ENCODE results near the gene DBNL.
"Not testable (repeated sequence)": the region's sequence is repeated elsewhere in the genome, so short reads cannot be mapped to it uniquely, and the experiment has no call there.

DBNL gene

DNA sequence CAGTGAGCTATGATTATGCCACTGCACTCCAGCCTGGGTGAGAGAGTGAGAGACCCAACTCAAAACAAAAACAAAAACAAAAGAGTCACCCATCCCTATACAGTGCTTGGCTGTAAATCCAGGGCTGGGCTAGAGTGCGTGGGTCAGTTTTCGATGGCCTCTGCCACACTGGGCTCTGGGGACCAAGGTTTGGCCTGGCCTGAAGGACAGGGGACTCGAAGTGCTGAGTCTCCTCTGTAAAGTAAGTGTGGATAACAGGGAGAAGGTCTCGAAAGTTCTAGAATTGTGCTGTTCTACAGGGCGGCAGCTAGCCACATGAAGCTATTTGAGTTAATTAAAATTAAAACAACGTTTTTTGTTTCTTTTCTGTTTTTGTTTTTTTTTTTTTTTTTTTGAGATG, 12.5 kb upstream of the DBNL start:
- H3K27ac ChIP-seq (ENCODE audit: low read depth, low read length); H3K9me3 ChIP-seq (ENCODE audit: control insufficient read depth, insufficient read depth, low read length); H3K4me1 ChIP-seq (ENCODE audit: control insufficient read depth, low read length); H3F3A ChIP-seq (ENCODE audit: control insufficient read depth, insufficient read depth); H3K9me2 ChIP-seq (replicated peaks; ENCODE audit: control insufficient read depth, low read length); H4K20me1 ChIP-seq (ENCODE audit: control insufficient read depth, insufficient read depth, low read depth, low read length); H3K79me2 ChIP-seq (ENCODE audit: control insufficient read depth, low read length); H3K36me3 ChIP-seq (ENCODE audit: control insufficient read depth, low read length); H3K4me2 ChIP-seq (ENCODE audit: low read length); H3K27me3 ChIP-seq (ENCODE audit: control insufficient read depth, low read length); H3K4me3 ChIP-seq (ENCODE audit: low read length): not testable (repeated sequence)

DNA sequence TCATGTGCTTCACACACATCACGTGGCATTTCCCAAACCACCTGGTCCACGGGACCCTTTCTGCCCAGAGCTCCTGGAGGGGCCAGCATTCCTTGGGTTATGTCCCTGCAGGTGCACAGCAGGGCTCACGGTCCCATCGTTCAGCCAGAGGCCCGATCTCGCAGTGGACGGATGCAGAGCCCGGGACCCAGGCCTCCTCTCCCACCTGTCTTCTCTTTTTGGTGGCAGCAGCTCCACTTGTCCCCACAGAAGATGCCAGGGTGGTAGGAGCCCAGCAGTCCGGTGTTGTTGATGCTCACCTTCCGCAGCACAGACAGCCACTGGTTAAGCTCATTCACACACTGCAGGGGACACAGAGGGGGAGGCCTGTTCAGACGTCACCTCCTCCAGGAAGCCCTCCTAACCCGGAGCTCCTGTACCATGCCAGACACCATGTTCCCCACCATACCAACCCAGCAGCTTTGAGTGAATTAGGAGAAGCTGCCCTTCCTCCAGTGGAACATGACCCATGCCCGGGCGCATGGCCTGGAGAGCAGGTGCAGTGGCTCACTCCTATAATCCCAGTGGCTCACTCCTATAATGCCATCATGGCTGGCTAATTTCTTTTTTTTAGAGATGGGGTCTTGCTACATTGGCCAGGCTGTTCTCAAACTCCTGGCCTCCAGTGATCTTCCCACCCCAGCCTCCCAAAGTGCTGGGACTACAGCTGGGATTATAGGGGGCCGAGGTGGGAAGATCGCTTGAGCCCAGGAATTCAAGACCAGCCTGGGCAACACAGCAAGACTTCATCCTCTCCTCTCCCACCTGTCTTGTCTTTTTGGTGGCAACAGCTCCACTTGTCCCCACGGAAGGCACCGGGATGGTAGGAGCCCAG, 10.3 kb upstream of the DBNL start:
- H3K4me2 ChIP-seq (ENCODE audit: low read length); H3K36me3 ChIP-seq (ENCODE audit: control insufficient read depth, low read length); H3K4me1 ChIP-seq (ENCODE audit: control insufficient read depth, low read length); H3F3A ChIP-seq (ENCODE audit: control insufficient read depth, insufficient read depth); H3K27ac ChIP-seq (ENCODE audit: low read depth, low read length); H3K4me3 ChIP-seq (ENCODE audit: low read length); H3K9me3 ChIP-seq (ENCODE audit: control insufficient read depth, insufficient read depth, low read length); H4K20me1 ChIP-seq (ENCODE audit: control insufficient read depth, insufficient read depth, low read depth, low read length); H3K27me3 ChIP-seq (ENCODE audit: control insufficient read depth, low read length); H3K9me2 ChIP-seq (replicated peaks; ENCODE audit: control insufficient read depth, low read length); H3K79me2 ChIP-seq (ENCODE audit: control insufficient read depth, low read length): not testable (repeated sequence)

DNA sequence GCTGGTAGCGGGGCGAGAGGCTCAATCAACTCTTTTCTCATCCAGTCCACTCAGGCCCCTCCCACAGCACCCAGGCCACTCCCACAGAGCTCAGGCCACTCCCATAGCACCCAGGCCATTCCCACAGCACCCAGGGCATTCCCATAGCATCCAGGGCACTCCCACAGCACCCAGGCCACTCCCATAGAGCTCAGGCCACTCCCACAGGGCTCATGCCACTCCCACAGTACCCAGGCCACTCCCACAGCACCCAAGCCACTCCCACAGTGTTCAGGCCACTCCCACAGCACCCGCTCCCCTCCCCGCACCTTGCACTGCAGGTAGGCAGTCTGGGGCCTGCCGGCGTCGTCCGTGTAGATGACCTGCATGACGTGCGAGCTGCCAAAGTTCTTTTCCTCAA, 8.1 kb upstream of the DBNL start:
- H3K27me3 ChIP-seq (ENCODE audit: control insufficient read depth, low read length); H3K4me3 ChIP-seq (ENCODE audit: low read length); H3K36me3 ChIP-seq (ENCODE audit: control insufficient read depth, low read length); H3K4me2 ChIP-seq (ENCODE audit: low read length); H3K9me3 ChIP-seq (ENCODE audit: control insufficient read depth, insufficient read depth, low read length); H3K27ac ChIP-seq (ENCODE audit: low read depth, low read length); H3K9me2 ChIP-seq (replicated peaks; ENCODE audit: control insufficient read depth, low read length); H3K79me2 ChIP-seq (ENCODE audit: control insufficient read depth, low read length); H3F3A ChIP-seq (ENCODE audit: control insufficient read depth, insufficient read depth); H4K20me1 ChIP-seq (ENCODE audit: control insufficient read depth, insufficient read depth, low read depth, low read length): not testable (repeated sequence)
- peaks cover 18% of the 10 kb centered on the region for H3K4me1 ChIP-seq (ENCODE audit: control insufficient read depth, low read length)

- not testable (repeated sequence) for H3K9me3 ChIP-seq (ENCODE audit: control insufficient read depth, insufficient read depth, low read length); H3K4me3 ChIP-seq (ENCODE audit: low read length); H3K4me2 ChIP-seq (ENCODE audit: low read length); H3K36me3 ChIP-seq (ENCODE audit: control insufficient read depth, low read length); H3F3A ChIP-seq (ENCODE audit: control insufficient read depth, insufficient read depth); H4K20me1 ChIP-seq (ENCODE audit: control insufficient read depth, insufficient read depth, low read depth, low read length); H3K27me3 ChIP-seq (ENCODE audit: control insufficient read depth, low read length); H3K27ac ChIP-seq (ENCODE audit: low read depth, low read length); H3K79me2 ChIP-seq (ENCODE audit: control insufficient read depth, low read length); H3K9me2 ChIP-seq (replicated peaks; ENCODE audit: control insufficient read depth, low read length)
- H3K4me1 ChIP-seq (ENCODE audit: control insufficient read depth, low read length), result peaks cover 18% of the 10 kb centered on the region
Measured at GRCh38 chr7:44037951-44038350, 6.6 kb upstream of the DBNL start.

- not testable (repeated sequence) for H4K20me1 ChIP-seq (ENCODE audit: control insufficient read depth, insufficient read depth, low read depth, low read length); H3K36me3 ChIP-seq (ENCODE audit: control insufficient read depth, low read length); H3K4me2 ChIP-seq (ENCODE audit: low read length); H3K9me2 ChIP-seq (replicated peaks; ENCODE audit: control insufficient read depth, low read length); H3K79me2 ChIP-seq (ENCODE audit: control insufficient read depth, low read length); H3K9me3 ChIP-seq (ENCODE audit: control insufficient read depth, insufficient read depth, low read length); H3K27ac ChIP-seq (ENCODE audit: low read depth, low read length); H3K4me3 ChIP-seq (ENCODE audit: low read length); H3K27me3 ChIP-seq (ENCODE audit: control insufficient read depth, low read length)
- Histone ChIP-seq H3F3A (ENCODE audit: control insufficient read depth, insufficient read depth) (peaks cover 10% of the 10 kb centered on the region), H3K4me1 (ENCODE audit: control insufficient read depth, low read length) (peaks cover 19% of the 10 kb centered on the region)
Measured at GRCh38 chr7:44038553-44038952, 5.9 kb upstream of the DBNL start.

DNA sequence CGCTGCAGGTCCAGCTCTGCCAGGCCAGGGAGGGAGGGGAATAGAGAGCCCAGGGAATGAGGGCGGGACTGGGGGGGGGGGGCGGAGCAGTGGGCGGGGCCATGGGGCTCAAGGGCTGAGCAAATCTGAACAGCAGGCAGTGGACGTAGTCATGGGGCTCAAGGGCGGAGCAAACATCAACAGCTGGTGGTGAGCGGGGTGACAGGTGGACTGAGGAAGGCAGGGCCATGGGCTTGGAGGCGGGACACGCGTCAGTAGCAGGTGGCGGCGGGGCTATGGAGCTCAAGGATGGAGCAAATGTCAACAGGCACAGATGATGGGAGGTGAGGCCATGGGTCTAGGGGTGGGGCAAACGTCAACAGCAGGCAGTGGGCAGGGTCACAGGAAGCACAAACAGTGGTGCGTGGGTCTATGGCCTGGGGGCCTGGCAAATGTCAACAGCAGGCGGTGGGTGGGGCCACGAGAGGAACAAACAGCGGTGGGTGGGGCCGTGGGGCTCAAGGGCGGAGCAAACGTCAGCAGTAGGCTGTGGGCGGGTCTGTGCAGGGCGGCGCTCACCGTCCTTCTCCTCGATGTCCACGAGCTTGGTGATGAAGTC, 5.4 kb upstream of the DBNL start:
- H3K27ac ChIP-seq (ENCODE audit: low read depth, low read length); H3K9me3 ChIP-seq (ENCODE audit: control insufficient read depth, insufficient read depth, low read length); H3K9me2 ChIP-seq (replicated peaks; ENCODE audit: control insufficient read depth, low read length); H3K27me3 ChIP-seq (ENCODE audit: control insufficient read depth, low read length); H4K20me1 ChIP-seq (ENCODE audit: control insufficient read depth, insufficient read depth, low read depth, low read length); H3K36me3 ChIP-seq (ENCODE audit: control insufficient read depth, low read length); H3K79me2 ChIP-seq (ENCODE audit: control insufficient read depth, low read length): not testable (repeated sequence)
- peaks cover 16% of the 10 kb centered on the region for H3F3A ChIP-seq (ENCODE audit: control insufficient read depth, insufficient read depth)
- H3K4me1 ChIP-seq (ENCODE audit: control insufficient read depth, low read length), result peaks cover 24% of the 10 kb centered on the region
- H3K4me2 ChIP-seq (ENCODE audit: low read length), result peak overlapping the region; percentile 68
- peak overlapping the region; percentile 57 for H3K4me3 ChIP-seq (ENCODE audit: low read length)

- not testable (repeated sequence) for H4K20me1 ChIP-seq (ENCODE audit: control insufficient read depth, insufficient read depth, low read depth, low read length); H3K27me3 ChIP-seq (ENCODE audit: control insufficient read depth, low read length); H3K36me3 ChIP-seq (ENCODE audit: control insufficient read depth, low read length); H3K27ac ChIP-seq (ENCODE audit: low read depth, low read length); H3K9me2 ChIP-seq (replicated peaks; ENCODE audit: control insufficient read depth, low read length); H3K9me3 ChIP-seq (ENCODE audit: control insufficient read depth, insufficient read depth, low read length)
- H3K4me3 ChIP-seq (ENCODE audit: low read length), result peak overlapping the region; percentile 75
- peak overlapping the region; percentile 92 for H3K4me2 ChIP-seq (ENCODE audit: low read length)
- H3F3A ChIP-seq (ENCODE audit: control insufficient read depth, insufficient read depth), result peaks cover 16% of the 10 kb centered on the region
- H3K79me2 ChIP-seq (ENCODE audit: control insufficient read depth, low read length), result peaks cover 11% of the 10 kb centered on the region
- peaks cover 25% of the 10 kb centered on the region for H3K4me1 ChIP-seq (ENCODE audit: control insufficient read depth, low read length)
Measured at GRCh38 chr7:44039800-44040492, 4.6 kb upstream of the DBNL start.
